Measurements from ENCODE around the gene COPZ1.
A peak's percentile ranks its signal among the peaks of the same experiment; 100 is the strongest.

COPZ1 gene

DNA sequence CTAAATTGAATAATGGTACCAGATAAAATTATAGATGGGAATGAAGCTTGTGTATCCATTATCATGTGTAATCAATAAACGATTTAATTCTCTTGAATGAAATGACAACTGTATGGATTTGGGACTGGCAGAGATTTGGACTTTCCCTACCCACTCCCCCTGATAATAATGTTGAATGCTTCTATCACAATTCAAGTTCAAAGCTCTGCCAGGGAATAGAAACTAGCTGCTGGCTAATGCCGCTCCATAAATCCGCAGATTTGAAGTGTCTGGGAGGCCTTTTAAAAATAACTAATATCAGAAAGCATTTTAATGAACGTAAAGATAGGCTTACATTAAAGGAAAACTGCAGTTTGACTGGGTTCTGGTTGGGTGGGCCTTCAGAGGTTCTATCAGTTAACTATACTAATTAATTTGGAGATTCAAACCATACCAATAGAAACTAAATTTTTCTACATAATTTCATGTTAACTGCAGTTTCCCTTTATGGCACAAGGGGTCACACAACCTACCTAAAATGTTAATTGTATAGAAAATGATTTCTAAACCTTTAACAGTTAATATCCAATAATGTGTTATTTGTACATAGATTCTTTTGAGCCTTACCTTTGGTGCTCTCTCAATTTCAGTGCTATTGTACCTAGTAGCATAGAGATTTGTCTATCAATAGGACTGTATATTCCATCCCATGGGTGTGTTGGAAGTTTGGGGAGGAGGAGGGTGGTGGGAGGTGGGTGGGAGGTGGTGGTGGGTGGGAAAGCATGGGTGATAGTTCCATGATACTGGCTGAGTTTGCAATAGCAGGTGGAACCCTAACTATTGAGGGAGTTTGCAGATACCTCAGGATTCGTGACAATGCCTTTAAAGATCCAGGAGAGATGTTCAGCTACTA lies 39.5 kb upstream of the COPZ1 start:
- Histone ChIP-seq H3K4me1 (ENCODE audit: control insufficient read depth, low read depth, low read length) (peaks cover 8% of the 10 kb centered on the region), H3K9me3 (ENCODE audit: control insufficient read depth, low read depth, low read length) (no peaks in the 10 kb centered on the region), H3K36me3 (ENCODE audit: control insufficient read depth, low read depth, low read length) (peaks cover 68% of the 10 kb centered on the region), H3K4me3 (ENCODE audit: low read length) (peak overlapping the region; percentile 15), H3K9ac (ENCODE audit: low read length) (no peak overlapping the region), H3K27me3 (ENCODE audit: control insufficient read depth, insufficient read depth, low read length) (no peaks in the 10 kb centered on the region), H3K27ac (ENCODE audit: low read length) (no peak overlapping the region)

DNA sequence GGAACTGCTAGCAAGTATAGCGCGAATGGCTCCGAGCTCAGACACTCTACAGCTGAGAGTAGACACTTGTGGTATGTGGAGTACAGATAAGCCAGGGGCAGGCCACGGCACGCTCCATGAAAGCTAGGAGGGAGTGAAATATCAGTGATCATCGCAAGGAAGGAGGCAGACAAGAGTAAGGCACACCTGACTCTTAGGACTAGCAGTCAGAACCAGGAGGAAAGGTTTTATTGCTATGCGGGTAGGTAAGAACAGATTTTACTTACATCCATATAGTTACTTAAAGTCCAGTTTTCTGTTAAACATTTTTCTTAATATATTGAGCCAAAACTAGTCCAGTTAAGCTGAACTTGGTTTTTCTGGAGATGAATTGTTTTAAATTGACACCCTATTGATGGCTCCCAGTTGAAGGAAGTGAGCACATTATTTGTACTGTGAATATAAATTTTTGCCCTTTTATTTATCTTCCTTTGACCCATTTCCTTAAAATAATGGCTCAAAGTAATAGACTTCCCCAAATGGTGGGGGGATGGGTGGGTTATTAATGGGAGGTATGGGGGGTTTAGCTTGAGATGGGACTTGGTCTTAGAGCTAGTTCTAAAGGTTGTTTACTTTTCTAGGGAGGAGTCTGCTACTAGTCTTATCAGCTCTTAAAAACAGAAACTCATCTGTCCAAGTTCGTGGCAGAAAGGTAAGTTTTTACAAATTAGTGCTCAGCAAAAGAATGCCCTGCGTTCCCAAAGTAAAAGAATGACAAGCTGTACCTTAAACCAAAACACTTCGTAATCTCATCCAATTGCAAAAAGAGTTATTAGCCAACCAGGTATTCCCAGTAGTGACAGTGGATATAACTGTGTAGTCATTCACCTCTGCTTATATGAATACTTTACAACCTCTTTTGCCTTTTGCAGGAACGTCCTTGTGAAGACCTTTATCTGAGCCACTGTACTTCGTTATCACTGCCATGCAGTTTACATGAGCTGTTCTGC lies 38.6 kb upstream of the COPZ1 start:
- peaks cover 8% of the 10 kb centered on the region for H3K4me1 ChIP-seq (ENCODE audit: control insufficient read depth, low read depth, low read length)
- H3K9ac ChIP-seq (ENCODE audit: low read length) = no peak overlapping the region
- H3K27me3 ChIP-seq (ENCODE audit: control insufficient read depth, insufficient read depth, low read length) = no peaks in the 10 kb centered on the region
- no peak overlapping the region for H3K4me3 ChIP-seq (ENCODE audit: low read length)
- H3K36me3 ChIP-seq (ENCODE audit: control insufficient read depth, low read depth, low read length) = peaks cover 63% of the 10 kb centered on the region
- H3K9me3 ChIP-seq (ENCODE audit: control insufficient read depth, low read depth, low read length) = no peaks in the 10 kb centered on the region
- H3K27ac ChIP-seq (ENCODE audit: low read length) = no peak overlapping the region

DNA sequence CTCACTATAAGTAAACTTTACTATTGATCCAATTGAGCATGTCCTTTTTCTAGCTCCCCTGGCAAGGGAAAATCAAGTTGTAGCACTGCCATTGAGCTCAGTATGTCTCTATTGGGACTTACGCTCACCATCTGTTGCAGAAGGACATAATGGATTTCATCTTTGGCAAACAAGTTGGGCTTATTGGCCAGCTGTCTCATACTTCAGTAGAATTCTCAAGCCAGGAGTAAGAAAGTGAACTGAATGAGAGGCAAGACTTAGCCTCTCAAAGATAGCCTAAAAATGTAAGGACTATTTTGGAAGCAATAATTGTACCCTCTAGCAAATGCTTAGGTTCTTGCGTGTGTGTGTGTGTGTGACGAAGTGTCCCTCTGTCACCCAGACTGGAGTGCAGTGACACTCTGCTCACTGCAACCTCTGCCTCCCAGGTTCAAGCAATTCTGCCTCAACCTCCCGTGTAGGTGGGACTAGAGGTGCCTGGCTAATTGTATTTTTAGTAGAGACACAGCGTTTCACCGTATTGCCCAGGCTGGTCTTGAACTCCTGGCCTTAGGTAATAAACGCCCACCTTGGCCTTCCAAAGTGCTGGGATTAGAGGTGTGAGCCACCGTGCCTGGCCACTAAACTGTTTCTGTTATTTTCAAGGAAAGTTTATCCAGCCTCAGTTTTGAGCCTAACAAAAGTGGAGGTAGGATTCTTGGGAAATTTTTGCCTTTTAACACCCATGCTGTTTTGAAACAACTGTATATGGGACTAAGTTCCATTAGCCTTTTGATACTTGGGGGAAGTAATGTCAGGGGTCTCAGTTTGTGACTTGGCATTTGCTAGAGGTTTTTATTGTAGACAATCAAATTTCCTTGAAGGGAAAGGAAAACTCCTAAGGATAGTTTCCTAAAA lies 37.4 kb upstream of the COPZ1 start:
- Histone ChIP-seq H3K4me3 (ENCODE audit: low read length) (no peak overlapping the region), H3K27ac (ENCODE audit: low read length) (no peak overlapping the region), H3K9ac (ENCODE audit: low read length) (no peak overlapping the region), H3K27me3 (ENCODE audit: control insufficient read depth, insufficient read depth, low read length) (no peaks in the 10 kb centered on the region), H3K4me1 (ENCODE audit: control insufficient read depth, low read depth, low read length) (peaks cover 5% of the 10 kb centered on the region), H3K9me3 (ENCODE audit: control insufficient read depth, low read depth, low read length) (no peaks in the 10 kb centered on the region), H3K36me3 (ENCODE audit: control insufficient read depth, low read depth, low read length) (peaks cover 51% of the 10 kb centered on the region)

DNA sequence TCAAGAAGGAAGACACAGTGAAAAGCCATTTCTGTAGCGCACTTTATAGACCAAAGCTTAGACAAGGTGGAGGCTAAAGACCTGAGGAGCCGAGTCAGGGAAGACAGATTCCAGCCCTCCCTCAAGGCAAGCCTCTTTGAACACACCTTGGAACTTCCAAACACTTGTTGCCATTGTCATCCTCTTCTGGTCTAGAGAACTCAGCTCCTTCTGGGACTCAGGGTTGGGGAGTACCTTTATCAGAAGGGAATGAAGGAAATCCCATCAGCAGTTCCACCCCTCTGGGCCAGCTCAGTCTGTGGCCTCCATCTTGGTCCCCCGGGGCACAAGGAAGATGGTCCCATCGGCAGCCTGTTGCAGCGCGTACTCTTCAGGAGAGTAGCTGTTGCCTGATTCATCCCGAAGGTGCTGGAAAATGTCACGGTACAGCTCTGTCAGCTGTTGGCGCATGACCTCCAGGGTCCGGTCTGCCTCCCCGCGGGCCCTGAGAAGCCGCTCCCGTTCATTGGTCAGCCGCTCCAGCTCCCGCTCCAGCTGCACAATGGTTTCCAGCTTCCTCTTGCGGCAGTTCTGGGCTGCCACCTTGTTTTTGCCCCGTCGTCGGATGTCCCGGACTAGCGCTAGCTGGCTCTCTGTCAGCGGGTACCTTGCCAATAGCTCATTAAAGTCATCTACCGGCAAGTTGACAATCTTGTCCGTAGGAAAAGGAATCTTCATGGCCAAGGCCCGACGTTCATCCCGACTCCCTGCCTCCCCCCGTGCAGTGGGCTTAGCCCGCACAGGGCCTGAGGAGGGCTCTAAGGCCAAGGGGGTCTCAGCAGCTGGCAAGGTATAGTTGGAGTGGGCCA lies 32.6 kb upstream of the COPZ1 start:
- no peaks in the 10 kb centered on the region for H3K9me3 ChIP-seq (ENCODE audit: control insufficient read depth, low read depth, low read length)
- H3K27me3 ChIP-seq (ENCODE audit: control insufficient read depth, insufficient read depth, low read length) = no peaks in the 10 kb centered on the region
- H3K27ac ChIP-seq (ENCODE audit: low read length) = no peak overlapping the region
- H3K36me3 ChIP-seq (ENCODE audit: control insufficient read depth, low read depth, low read length) = peaks cover 3% of the 10 kb centered on the region
- H3K9ac ChIP-seq (ENCODE audit: low read length) = no peak overlapping the region
- no peak overlapping the region for H3K4me3 ChIP-seq (ENCODE audit: low read length)
- no peaks in the 10 kb centered on the region for H3K4me1 ChIP-seq (ENCODE audit: control insufficient read depth, low read depth, low read length)

DNA sequence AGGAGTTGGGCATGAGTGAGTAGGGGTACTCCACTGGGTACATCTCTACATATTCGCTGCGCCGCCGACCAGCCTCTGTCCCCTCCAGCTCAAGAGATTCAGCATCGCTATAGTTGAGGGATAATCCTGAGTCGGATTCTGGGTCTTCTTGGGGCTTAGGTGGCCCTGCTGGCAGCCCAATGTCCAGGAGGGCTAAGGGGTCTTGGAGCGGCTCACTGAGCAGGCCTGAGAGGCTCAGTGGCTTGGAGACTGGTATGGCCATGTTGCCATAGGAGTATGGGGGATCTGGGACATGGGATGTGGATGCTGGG lies 32.0 kb upstream of the COPZ1 start:
- Histone ChIP-seq H3K4me3 (ENCODE audit: low read length) (no peak overlapping the region), H3K4me1 (ENCODE audit: control insufficient read depth, low read depth, low read length) (no peaks in the 10 kb centered on the region), H3K27ac (ENCODE audit: low read length) (no peak overlapping the region), H3K36me3 (ENCODE audit: control insufficient read depth, low read depth, low read length) (no peaks in the 10 kb centered on the region), H3K9ac (ENCODE audit: low read length) (no peak overlapping the region), H3K9me3 (ENCODE audit: control insufficient read depth, low read depth, low read length) (no peaks in the 10 kb centered on the region), H3K27me3 (ENCODE audit: control insufficient read depth, insufficient read depth, low read length) (no peaks in the 10 kb centered on the region)

DNA sequence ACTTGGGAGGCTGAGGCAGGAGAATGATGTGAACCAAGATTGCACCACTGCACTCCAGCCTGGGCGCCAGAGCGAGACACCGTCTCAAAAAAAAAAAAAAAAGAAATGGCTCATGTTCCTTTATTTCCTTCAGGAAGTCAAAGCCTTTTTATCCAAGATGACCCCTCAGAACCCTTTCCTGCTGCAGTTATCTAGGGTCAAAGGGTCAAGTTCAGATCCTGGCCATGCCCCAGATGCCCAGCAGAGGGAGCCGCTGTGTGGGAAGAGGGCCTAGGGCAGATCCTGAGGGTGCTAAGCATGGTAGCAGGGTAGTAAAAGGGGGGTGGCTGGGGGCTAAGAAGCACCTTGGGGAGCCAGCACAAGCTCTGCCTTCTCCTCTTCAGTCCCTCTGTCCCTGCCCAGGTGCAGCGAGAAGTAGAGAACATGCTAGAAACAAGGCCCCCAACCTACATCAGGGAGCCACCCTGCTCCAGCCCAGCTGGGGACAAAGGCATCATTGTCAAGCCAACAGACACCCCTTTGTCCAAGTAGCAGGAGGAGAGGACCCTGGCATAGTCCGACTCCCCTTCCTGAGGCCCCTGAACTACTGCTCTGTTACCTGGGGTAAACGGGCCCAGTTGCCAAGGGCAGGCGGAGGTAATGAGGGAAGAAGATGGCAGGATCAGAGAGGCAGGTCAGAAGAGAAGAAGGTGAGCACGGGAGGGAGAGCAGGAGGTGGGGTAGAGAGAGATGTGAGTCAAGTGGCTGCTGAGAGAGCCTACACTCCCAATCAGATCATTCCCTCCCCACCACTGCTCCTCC lies 30.6 kb upstream of the COPZ1 start:
- Histone ChIP-seq H3K27ac (ENCODE audit: low read length) (no peak overlapping the region), H3K9ac (ENCODE audit: low read length) (no peak overlapping the region), H3K27me3 (ENCODE audit: control insufficient read depth, insufficient read depth, low read length) (peaks cover 3% of the 10 kb centered on the region), H3K4me1 (ENCODE audit: control insufficient read depth, low read depth, low read length) (peaks cover under 1% of the 10 kb centered on the region), H3K4me3 (ENCODE audit: low read length) (no peak overlapping the region), H3K9me3 (ENCODE audit: control insufficient read depth, low read depth, low read length) (no peaks in the 10 kb centered on the region), H3K36me3 (ENCODE audit: control insufficient read depth, low read depth, low read length) (no peaks in the 10 kb centered on the region)

DNA sequence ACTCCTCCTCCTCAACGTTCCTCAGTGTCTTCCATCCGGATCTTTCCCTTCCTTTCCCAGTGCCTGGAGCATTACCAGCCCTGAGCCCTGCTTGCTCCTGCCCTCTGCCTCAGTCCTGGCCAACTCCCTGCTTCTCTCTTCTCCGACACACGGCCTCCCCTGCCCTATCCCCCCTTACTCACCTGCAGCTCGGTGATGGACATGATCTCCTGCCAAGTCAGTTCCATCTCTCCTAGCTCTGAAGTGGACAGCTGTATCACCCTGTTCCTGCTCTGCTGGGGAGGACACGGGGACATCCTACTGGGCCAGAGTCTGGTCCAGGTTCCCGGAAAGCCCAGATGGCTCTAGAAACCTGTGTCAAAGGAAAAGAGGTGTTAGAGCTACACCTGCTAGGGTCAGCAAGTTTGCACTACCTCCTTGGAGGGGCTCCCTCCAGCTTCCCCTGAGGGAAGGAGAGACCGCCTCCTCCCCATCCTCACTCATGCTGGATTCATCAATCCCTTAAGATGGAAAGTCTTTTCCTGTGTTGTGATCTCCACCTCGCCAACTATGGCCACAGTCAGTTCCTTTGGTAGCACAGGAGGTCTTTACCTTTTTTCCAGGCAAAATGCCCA lies 29.9 kb upstream of the COPZ1 start:
- Histone ChIP-seq H3K27me3 (ENCODE audit: control insufficient read depth, insufficient read depth, low read length) (peaks cover 10% of the 10 kb centered on the region), H3K27ac (ENCODE audit: low read length) (no peak overlapping the region), H3K4me3 (ENCODE audit: low read length) (no peak overlapping the region), H3K4me1 (ENCODE audit: control insufficient read depth, low read depth, low read length) (peaks cover 7% of the 10 kb centered on the region), H3K9ac (ENCODE audit: low read length) (no peak overlapping the region), H3K9me3 (ENCODE audit: control insufficient read depth, low read depth, low read length) (no peaks in the 10 kb centered on the region), H3K36me3 (ENCODE audit: control insufficient read depth, low read depth, low read length) (no peaks in the 10 kb centered on the region)

DNA sequence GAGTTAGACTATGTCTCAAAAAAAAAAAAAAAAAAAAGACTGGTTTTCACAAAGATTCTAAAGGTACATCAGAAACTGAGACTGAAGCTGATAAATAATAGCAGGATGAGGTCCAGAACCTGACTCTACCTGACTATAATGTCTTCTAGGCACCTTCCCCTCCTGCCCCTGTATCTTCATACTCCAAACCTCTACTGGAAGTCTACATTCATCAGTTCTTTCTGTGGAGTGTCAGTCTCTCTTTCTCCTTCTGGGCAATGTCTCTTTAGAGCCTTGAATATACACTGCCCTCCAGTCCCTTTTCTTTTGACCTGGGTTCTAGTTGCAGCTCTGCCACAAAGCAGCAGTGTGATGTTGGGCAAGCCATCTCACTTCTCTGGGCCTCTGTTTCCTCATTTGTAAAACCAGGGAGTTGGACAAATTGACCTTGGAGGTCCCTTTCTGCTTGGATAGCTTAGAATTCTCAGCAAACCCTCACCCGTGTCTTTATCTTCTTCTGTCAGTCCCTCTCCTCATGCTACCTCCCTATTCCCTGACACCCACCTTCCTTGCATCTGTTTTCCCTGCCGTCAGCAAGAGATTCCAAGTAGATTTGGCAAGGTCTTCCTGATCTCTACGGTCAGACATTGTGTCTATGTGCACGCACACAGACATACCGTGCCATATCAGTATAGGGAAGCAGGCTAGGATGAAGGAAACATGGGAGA lies 28.4 kb upstream of the COPZ1 start:
- no peak overlapping the region for H3K27ac ChIP-seq (ENCODE audit: low read length)
- H3K4me3 ChIP-seq (ENCODE audit: low read length) = no peak overlapping the region
- H3K27me3 ChIP-seq (ENCODE audit: control insufficient read depth, insufficient read depth, low read length) = peaks cover 15% of the 10 kb centered on the region
- H3K36me3 ChIP-seq (ENCODE audit: control insufficient read depth, low read depth, low read length) = no peaks in the 10 kb centered on the region
- H3K9me3 ChIP-seq (ENCODE audit: control insufficient read depth, low read depth, low read length) = no peaks in the 10 kb centered on the region
- peaks cover 19% of the 10 kb centered on the region for H3K4me1 ChIP-seq (ENCODE audit: control insufficient read depth, low read depth, low read length)
- H3K9ac ChIP-seq (ENCODE audit: low read length) = no peak overlapping the region

DNA sequence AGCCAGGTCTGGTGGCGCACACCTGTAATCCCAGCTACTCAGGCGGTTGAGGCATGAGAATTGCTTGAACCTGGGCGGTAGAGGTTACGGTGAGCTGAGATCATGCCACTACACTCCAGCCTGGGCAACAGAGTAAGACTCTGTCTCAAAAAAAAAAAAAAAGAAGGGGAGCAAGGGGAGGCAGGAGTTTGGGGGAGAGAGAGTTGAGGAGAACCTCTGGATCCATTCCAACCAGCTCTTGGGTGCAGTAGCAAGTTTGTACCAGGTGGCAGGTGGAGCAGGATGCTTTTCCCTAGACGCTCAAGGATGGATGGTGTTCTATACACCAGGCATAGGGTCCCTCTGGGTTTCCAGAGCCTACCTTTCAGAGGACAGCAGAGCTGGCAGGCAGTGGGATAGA lies 26.0 kb upstream of the COPZ1 start:
- H3K9me3 ChIP-seq (ENCODE audit: control insufficient read depth, low read depth, low read length) = no peaks in the 10 kb centered on the region
- H3K4me1 ChIP-seq (ENCODE audit: control insufficient read depth, low read depth, low read length) = peaks cover 34% of the 10 kb centered on the region
- H3K36me3 ChIP-seq (ENCODE audit: control insufficient read depth, low read depth, low read length) = no peaks in the 10 kb centered on the region
- H3K9ac ChIP-seq (ENCODE audit: low read length) = no peak overlapping the region
- H3K4me3 ChIP-seq (ENCODE audit: low read length) = no peak overlapping the region
- peaks cover 15% of the 10 kb centered on the region for H3K27me3 ChIP-seq (ENCODE audit: control insufficient read depth, insufficient read depth, low read length)
- no peak overlapping the region for H3K27ac ChIP-seq (ENCODE audit: low read length)
